SK-N-SH treated with all-trans-retinoic acid at 6 μM for 48 hours (cell line): ENCODE results near the gene ART3.

Experiments used
- CSDC2 ChIP-seq: fragments of 250-450 bp; sonication (Bioruptor Pico); IDR thresholded peaks from 2 replicates; pipeline ENCODE4 v1.5.0; 2020; ENCODE audit warnings: mild to moderate bottlenecking, moderate library complexity
- ISL1 ChIP-seq: fragments of 250-450 bp; sonication (Bioruptor Pico); IDR thresholded peaks from 2 replicates; pipeline ENCODE4 v2.1.2; 2022; ENCODE audit warnings: mild to moderate bottlenecking, moderate library complexity
- PATZ1 ChIP-seq: fragments of 250-450 bp; sonication (Bioruptor Pico); IDR thresholded peaks from 2 replicates; pipeline ENCODE4 v1.8.0; 2020; ENCODE audit warnings: mild to moderate bottlenecking, moderate library complexity, borderline replicate concordance
- POU6F1 ChIP-seq: fragments of 250-450 bp; sonication (Bioruptor Pico); IDR thresholded peaks from 2 replicates; pipeline ENCODE4 v1.8.0; 2021; ENCODE audit warnings: low read depth, mild to moderate bottlenecking, moderate library complexity, borderline replicate concordance
- ZFP3 ChIP-seq: fragments of 250-450 bp; sonication (Bioruptor Pico); IDR thresholded peaks from 2 replicates; pipeline ENCODE4 v1.5.0; 2020; ENCODE audit warnings: mild to moderate bottlenecking, moderate library complexity
- ZNF8 ChIP-seq: fragments of 450-650 bp; formaldehyde crosslinking; IDR thresholded peaks from 2 replicates; pipeline ENCODE4 v1.5.0; 2020; ENCODE audit warnings: mild to moderate bottlenecking, moderate library complexity

- TF ChIP-seq ZFP3 (CRISPR knock-in tag) (no peak), ISL1 (CRISPR knock-in tag) (no peak), CSDC2 (no peak), ZNF8 (CRISPR knock-in tag) (no peak), POU6F1 (CRISPR knock-in tag) (no peak), PATZ1 (CRISPR knock-in tag) (no peak)
Measured at GRCh38 chr4:76067652-76068286, 6.7 kb upstream of the ART3 start.
